HG02870 (cell line): ENCODE data around the gene DSG2.
"Not testable (repeated sequence)": the region's sequence is repeated elsewhere in the genome, so short reads cannot be mapped to it uniquely, and the experiment has no call there.

Experiments used
- ATAC-seq: cut with Tn5 transposase; IDR thresholded peaks from one replicate; pipeline ENCODE4 v1.9.1; 2021; ENCODE audit warnings: mild to moderate bottlenecking, moderate library complexity; ENCODE audit not compliant: unreplicated experiment

DSG2 gene

DNA sequence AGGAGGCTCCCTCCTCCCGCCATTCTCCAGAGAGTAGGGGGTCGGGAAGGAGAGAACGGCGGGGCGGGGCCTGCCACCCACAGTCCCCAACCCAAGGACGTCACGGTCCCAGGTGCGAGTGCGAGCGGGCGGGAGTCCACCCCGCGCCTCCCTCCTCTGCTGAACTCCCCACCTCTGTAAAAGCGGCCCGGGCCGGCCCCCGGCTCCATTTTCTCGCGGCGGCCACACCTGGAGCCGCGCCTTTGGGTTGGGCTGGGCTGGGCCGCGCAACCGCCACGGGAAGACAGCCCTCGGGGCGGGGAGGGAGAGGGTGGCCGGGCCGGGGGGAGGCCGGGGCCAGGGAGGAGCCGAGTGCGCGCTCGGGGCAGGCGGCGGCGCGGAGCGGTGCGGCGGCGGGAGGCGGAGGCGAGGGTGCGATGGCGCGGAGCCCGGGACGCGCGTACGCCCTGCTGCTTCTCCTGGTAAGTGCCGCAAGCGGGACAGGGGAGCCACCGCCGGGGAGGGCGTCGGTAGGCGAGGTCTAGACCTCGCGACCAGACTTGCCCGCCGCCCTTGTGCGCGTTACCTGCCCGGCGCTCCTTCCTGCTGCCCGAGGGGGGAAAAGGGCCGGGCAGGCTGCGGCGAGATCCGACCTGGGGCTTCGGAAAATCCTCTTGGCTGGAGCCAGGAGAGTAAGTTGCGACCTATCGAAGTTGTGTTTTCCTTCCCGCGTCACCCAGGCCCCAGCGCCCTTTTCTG is at the start of gene DSG2:
DSG2 (plus strand) TSS at position 342 of the 738 bp plus-strand sequence; CDS start at position 417, 75 bp downstream.
- ATAC-seq = peak; percentile 41

DNA sequence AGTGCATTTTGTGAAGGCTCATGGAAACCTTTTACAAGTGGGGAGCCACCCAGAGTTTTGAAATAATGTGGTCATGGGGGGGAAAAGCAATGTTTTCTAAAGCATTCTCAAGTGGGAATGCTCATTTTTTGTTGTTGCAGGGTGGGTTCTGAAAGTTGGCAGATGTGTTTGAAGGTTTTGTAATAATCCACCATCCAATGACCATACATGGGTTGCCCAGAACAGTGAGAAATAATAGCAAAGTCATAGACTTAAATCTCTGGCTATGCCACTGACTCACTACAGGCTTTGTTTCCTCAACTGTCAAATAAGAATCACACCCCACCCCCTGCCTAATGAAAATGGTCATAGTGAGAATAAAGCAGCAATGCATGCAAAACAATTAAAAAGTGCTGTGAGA is 47.6 kb upstream of the DSG2 start:
- ATAC-seq = no peak

DNA sequence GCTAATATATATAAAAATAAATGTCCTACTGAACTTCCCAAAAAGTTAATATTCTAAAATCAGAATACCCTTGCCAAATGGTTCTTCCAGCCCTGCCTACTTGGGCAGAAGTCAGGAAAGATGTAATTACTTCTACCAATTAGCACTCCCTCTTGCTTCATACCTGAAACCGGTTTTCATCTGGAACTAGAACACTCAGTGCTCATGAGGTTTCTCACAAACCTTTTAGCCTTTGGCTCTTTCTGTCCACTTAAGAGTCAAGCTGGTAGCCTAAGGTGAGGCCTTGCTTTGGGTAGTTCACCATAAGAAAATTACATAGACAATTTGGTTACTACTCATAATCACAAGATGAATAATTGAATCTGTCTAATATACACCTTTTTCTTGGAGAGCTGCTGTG is 46.4 kb upstream of the DSG2 start:
- no peak for ATAC-seq

DNA sequence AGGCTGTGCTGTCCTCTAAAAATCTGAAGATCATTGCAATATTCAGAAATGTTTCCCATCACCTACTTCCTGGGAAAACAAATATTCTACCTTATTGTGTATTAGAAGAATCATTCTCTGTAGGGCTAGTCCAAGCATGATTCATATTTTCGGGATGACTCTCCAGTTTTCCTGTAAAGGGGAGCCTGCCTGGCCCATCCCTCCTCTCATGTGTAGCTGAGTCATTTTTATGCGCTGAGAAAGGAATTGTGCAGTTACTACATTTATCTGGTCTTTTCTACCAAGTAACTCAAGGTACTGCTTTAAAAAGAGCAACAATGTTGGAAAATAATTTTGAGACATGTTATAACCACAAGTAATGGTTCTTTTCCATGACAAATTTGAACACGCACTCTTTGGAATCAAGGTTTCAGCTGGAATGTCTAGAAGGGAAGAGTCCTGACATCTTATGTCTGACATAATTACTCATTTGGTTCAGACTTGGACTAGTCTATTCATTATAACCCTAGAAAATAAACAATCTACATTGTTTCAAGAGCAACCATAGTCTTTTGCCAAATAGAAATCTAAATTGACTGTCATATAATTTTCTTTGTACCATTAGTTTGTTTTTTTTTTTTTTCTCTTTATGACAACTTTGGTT is 43.8 kb upstream of the DSG2 start:
- ATAC-seq = no peak

DNA sequence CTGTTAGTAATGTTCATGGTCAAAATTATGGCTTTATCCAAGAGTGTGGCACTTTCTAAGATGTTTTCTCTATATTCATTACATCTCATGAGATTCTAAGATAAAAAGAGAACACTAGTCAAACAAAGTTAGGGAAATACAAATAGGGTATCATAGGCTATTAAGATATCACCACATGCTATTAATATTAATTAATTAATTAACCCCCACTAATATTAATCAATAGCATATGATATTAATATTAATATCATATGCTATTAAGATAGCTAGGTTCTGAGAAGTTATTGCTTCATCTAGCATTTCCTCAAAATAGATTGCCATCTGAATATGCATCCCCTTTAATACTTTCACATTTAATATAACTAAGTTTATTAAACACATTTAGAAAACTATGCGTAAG is 28.3 kb upstream of the DSG2 start:
- ATAC-seq = no peak

DNA sequence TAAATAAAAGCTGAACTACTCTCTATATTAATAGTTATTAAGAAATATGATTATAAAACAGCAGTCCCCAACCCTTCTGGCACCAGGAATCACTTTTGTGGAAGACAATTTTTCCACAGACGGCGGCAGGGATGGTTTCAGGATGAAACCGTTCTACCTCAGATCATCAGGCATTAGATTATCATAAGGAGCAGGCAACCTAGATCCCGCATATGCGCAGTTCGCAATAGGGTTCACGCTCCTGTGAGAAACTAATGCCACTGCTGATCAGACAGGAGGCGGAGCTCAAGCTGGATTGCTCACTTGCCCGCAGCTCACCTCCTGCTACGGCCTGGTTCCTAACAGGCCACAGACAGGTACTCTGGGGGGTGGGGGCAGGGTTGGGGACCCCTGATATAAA is 19.3 kb upstream of the DSG2 start:
- no peak for ATAC-seq

DNA sequence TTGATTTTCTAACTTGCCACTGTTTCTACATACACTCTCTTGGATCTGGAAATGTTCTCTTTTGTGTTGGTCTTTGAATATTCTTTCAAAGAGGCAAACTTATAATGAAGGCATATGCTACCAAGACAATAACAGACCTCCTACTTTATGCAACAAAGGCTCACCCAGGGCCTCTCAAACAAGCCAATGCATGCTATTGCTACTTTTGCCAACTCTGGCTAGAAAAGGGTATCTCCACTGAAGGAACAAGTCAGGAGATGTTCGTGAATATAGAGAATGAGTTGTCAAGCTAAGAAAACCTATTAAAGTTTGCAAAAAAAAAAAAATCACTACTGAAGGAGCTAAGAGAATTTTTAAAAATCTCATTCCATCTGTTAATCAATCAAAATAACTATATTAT is 15.9 kb upstream of the DSG2 start:
- ATAC-seq = no peak

DNA sequence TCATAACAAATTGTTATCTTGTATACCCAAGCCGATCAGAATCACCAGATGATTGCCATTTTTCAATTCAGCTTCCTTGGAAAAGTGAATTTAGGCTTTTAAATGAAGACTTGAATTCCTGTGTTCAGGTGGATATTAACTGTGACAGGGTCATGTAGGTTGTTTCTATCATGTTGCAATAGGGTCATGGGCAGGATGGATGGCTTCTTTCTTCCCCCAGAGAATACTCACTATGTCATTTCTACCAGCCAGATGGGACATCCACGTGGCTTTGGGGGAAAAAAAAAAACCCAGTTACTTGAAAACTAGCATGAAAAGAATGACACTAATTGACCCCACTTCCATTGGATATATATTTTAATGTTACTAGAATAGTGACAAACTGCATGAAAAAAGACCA is 14.6 kb upstream of the DSG2 start:
- no peak for ATAC-seq

DNA sequence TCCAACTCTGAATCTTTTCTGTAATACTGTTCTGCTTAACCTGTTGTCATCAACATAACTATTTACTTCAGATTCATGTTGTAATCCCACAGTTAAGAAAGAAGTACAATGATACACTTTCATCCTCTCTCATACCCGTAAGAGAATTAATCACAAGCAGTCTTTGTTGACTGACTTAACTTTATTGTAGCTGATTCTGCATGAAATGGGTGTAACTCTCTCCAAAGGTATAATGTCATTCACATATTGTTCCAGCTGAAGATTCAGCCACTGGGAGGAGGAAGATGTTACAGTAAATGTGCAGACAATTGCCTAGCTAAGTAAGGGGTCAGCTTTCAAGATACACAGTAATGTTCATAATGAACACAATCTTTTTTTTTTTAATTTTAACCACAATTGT is 13.5 kb upstream of the DSG2 start:
- no peak for ATAC-seq

DNA sequence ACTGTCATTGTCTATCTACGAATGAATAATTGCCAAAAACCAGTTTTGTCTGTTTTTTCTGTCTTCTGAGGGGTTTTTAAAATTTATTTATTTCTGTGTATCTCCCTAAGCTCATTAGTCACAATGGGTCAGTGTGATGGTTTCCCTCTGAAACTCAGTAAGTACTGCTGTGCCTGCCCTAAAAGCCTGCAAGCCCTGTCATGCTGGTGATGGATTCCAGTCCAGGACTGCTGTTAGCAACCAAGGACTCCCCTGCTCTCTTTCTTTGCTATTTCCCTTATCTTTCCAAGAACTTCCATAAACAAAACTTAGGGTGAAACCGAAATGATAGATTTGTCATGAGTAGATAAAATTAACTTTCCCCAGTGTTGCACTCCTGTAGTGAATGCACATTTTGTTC is 11.8 kb upstream of the DSG2 start:
- no peak for ATAC-seq

DNA sequence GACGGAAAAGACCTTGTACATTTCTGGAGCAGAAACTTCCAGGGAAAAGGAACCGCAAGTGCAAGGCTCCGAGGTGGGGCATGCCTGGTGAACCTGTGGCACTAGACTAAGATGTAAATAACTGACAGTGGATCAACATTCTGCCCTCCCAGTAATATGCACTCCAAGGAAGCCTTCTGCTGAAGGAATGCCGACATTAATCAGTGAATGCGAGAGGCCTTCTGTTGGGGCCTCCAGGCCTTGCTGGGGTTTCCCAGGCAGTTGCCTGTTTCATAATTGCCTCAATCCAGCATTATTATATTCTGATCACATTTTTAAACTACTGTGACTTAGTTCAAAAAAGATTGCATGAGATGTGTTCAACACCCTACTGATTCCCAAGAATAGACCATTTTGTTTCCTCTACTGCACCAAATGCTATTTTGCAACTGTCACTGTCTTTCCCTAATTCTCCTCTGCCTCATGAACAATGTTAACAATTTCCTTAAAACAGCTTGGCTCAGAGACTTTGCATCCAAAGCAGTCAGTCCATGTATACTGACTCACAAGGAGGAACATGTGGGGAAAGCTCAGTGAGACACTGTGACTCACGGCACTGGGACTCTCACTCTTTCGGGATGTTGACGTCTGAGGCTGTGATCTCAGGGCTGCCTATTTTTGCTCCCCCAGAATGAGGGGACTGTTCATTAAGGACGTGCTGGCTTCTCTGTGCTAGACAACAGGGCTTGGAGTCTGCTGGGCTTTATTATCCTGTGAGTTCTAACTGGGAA is 10.5 kb upstream of the DSG2 start:
- ATAC-seq = no peak

DNA sequence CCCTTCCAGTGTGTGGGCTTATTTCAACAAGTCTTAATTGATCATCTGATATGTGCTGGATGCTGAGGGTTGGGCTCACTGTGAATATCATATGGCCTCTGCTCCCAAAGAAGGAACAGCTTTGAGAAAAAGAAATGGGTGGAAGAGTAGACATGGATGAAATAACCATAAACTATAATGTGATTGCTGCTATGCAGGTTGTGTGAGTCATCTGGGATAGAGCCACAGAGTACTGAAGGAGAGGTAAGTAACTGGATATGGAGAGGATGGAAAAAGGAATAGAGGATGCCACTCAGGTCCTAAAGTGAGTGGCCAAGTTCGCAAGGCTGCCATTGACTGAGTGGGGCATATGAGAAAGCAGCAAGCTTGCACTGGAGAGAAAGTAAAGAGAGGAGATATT is 8.7 kb upstream of the DSG2 start:
- ATAC-seq = no peak

DNA sequence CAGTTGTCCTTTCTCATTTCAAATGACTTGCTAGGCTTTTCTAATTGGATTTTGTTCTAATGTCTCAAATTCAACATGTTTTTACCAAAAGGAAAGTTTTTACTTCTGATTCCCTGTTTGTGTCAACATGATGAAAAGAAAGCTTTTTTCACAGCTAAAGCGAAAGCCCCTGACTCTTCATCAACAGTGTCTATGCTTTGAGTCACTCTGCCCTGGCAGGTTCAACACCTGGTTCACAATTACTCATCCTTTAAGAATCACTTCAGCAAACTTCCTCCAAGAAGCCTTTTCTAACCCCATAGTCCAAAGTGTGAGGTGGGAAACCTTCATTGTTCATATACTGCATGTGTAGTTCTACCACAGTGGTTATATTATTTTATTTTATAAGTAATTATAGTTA is 7.6 kb upstream of the DSG2 start:
- ATAC-seq = peak; percentile 96

DNA sequence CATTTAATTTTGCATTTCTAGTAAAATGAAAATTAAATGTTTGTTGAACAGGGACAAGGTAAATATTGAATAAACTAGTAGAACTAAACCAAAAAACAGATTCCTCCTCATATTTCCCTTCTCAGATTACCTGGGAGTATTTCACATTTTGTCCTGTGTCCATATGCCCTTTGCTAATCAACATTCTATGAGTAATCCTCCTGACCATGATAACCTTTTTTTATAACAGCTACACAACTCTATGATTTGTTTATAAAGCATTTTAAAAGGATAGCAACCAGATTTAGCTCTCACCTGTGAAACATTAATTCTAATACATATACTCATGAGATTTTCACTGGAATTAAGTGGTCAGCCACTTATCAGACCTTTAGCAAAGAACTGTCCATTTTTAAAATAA is 7.1 kb upstream of the DSG2 start:
- no peak for ATAC-seq

DNA sequence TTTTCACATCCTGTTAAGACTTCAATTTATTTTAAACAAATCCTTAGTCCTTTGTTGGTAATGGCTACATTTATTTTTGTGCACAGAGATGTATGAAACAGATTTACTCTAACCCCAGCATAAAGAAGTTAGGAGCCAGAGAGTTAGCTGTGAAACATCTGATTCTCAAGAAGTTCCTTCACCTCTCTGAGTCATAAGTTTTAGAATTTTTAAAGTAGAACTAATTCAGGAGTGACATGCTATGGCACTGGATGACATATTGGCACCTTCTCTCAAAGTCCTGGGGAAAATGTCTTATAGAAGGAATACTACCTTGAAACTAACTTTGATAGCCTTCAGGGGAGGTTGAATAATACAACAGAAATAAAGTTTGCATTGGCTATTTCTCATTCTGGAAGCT is 6.4 kb upstream of the DSG2 start:
- no peak for ATAC-seq

DNA sequence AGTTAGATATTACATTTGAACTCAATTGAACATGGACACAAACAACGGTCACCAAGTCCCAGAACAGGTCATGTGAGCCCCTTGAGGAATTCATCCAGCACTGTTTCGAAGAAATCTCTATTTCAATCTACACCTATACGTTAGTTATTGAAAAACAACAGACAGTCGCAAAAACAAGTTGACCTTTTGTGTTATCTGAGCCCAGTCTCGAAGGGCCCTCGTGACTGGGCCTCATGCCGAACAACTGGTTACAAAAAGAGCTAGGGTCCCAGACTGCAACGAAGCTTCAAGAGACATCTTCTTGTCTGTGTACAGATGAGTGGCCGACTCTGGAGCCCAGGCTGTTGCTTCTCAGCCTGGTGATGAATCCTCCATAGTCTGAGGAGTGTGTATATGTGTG is 5.3 kb upstream of the DSG2 start:
- ATAC-seq = no peak

DNA sequence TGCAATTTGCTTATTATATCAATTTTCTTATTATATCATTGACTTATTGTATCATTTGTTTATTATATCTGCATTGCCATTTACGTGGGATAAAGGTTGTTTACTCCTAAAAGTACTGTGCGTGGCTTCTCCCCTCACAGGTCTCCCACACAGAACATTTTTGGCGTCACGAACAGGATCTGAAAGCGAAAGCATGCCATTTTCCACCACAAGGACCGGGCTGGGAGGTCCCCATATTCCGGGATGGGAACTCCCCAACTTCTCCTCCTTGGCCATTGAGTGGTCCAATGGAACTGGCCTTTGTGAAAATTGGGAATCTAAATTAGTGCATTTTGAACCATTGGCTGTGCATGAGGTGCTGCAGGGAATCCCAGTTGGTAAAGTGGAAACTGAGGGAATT is 4.8 kb upstream of the DSG2 start:
- no peak for ATAC-seq

DNA sequence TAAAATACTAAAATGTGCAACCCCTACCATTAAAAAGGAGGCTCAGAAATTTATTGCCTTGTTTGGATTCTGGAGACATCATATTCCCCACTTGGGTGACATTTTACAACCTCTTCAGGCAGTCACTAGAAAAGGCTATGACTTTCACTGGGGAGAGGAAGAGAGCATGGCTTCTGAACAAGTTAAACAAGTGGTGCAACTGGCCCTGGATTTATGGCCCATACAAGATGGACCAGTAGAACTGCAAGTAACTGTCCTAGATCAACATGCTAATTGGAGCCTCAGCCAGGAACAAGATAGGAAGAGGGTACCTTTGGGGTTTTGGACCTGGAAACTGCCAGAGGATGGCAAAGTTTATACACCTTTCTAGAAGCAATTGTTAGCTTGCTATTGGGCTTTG is 4.0 kb upstream of the DSG2 start:
- no peak for ATAC-seq

DNA sequence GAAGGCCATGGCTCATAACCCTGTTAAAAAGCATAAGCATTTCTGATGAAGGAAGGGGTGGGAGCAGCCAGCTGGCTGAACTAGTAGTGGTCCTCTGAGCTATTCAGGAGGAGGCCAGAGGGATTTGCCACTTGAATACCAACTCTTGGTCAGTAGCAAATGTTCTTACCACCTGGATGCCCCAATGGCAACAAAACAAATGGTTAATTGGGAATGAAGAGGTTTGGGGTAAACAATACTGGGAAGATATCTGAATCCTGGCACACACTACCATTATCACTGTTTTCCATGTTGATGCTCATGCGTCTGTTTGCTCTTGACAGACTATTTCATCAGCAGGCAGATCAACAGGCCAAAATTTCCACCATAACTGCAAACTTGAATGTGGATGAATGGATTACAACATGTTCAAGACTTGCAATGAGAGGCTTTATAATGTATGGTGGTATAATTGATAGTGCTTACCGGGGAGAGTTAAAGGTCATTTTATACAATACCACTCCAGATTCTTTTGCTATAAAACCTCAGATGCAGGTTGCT is 3.2 kb upstream of the DSG2 start:
- not testable (repeated sequence) for ATAC-seq

DNA sequence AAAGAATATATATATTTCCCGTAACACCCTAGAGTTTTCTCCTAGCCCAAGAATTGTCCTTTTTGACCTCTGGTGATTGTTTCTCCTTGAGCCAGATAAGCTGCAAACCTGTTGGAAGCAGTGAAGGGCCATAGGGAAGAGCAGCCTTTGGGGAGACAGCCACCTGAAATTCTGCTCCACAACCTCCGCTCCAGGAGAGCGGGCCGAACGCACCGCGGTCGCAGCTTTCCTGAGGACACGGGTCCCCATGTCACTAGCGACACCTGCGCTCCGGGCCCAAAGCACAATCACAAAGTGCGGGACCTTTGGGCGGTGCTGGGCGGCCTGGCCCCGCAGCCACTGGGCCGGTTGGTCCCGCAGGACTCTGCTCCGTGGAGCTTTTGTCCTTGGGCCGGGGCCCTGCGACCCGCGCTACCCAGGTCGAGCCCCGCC is 557 bp upstream of the DSG2 start:
- no peak for ATAC-seq

DNA sequence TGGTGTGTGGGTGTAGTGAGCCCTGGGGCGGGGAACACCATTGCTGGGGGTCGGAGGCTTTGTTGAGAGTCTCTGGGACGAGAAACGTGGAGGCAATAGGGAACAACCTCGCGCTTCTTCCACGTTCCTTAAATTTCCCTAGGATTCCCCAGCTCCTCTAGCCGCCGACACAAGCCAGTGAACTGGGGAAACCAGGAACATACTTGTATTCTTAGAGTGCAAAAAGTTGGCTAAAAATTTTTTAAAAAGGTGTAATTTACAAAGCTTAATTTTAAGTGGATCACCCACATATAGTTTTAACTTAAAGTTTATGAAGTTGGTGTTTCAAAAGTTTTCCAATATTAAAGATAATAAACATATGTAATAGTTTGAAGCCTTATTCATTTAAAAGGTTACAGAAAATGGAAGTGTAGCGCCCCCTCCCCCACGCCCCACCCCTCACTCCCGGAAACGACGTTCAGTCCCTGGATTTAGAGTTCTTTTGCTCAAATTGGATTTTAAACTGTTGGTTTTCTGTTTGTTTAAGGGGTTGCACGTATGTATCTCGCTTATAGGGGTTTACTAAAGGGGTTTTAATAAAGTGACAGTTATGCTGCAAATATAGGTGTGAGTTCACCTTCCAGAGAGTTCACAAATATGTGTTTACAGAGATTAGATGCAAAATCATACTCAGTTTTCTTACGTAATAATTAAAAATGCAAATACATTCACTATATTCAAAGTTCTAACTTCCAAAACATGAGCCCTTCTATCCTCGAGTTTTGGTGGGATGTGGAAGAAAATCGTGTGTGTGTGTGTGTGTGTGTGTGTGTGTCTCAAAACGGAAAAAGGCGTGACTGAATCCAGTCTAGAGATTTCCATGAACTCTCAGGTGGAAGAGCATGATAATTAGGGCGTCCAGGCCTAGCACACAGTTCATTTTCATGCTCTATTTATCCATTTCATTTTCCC is 872 bp downstream of the DSG2 start:
- ATAC-seq = no peak
